Astrocyte (in vitro differentiated cells and primary cell): ENCODE measurements around the gene DLGAP4.

Source experiments
- CTCF ChIP-seq: IDR thresholded peaks from 2 replicates; pipeline ENCODE4 v1.5.1; 2011; ENCODE audit warnings: low read depth, mild to moderate bottlenecking, inconsistent platforms, low read length, moderate library complexity; ENCODE audit not compliant: insufficient read depth
- EZH2 ChIP-seq: IDR thresholded peaks from 2 replicates; pipeline ENCODE4 v1.6.1; 2012; ENCODE audit warnings: mild to moderate bottlenecking, low read length, inconsistent platforms; ENCODE audit not compliant: insufficient read depth

DNA sequence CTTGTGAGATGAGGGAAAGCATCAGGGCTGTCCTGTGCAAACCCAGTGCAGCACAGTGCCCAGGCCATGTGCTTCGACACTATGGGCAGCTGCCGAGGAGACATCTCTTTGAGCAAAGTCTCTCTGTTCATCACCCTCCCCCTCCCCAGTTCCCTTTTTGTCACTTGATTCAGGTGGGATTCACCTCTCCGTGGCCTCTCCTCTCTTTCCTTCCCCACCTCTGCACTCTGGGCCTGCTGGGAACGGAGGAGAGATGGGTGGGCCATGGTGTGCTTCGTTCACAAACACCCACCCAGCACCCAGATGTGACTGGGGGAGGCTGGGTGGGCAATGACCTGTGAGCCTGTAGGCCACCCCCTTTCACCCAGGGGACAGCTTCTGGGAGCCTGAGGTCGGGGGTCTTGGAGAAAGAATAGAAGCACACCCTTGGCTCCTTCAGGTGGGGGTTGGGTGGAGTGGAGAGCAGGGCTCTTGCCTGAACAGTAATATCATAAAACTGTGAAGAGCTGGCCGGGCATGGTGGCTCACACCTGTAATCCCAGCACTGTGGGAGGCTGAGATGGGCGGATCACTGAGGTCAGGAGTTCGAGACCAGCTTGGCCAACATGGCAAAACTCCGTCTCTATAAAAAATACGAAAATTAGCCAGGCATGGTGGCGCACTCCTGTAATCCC, 33.5 kb upstream of the DLGAP4 start:
- no peak for TF ChIP-seq CTCF
- TF ChIP-seq EZH2 = no peak
